Endothelial cell of hepatic sinusoid (primary cell): Measurements from ENCODE around the gene C11orf42.
"Not testable (repeated sequence)": the region's sequence is repeated elsewhere in the genome, so short reads cannot be mapped to it uniquely, and the experiment has no call there.

ENCODE experiments used
- in situ Hi-C: cut with HindIII; loops from 2 replicates; pipeline ENCODE4 v1.10.0; 2017; ENCODE audit warnings: low sequenced_read_pairs

C11orf42 gene

DNA sequence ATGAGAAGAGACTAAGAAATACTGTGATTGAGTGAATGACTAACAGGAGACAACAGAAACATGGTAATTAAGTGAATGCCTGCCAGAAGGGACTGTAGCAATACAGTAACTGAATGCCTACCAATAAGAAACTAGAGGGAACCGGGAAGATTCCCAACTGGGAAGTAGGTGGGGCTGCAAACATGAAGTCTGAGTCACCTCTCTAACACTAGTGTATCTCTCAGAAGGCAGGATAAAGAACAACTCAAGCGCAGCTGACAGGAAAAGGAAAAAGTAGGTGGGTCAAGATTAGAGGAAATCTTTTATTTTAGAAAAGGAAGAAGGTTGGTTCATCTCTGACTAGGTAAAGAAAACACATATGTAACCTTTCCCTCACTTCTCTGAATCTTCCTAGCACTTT lies 14.0 kb downstream of the C11orf42 start:
- in situ Hi-C loops = no loop called here

DNA sequence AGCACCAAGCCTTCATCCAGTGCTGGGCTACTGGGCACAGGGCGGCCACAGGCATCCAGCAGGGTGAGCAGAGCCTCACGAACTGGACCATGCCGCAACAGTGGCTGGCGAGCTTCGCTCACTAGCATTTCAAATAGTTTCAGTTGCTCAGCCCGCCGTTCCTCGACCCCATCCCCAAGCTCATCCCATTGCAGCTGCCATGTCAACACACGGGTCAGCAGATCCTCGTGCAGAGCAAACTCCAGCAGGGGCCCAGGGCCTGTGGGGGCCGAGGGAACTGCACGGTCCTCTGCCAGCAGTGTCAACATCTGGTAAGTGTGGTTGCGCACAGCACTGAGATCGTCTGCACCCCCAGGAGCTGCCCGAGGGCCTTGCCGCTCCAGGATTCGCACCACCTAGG lies 18.5 kb downstream of the C11orf42 start:
- in situ Hi-C loops = no loop called here

GRCh38 chr11:6224421-6224820 lies 19.1 kb downstream of the C11orf42 start:
- in situ Hi-C loops = no loop called here

DNA sequence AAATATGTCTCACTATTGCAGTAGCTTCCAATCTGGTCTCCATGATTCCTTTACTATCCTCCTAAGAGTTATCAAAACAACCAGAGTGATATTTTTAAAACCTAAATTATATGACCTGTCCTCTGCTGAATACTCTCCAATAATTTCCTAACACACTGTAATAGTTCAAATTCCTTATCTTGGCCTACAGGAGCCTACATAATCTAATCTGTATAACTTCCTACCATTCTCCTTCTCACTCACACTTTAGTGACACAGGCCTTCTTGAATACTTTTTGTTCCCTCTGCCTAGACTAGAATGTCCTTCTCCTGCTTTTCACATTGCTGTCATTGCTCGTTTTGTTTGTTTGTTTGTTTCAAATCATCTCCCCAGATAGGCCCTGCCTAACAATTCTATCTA lies 19.7 kb downstream of the C11orf42 start:
- in situ Hi-C loops = no loop called here

DNA sequence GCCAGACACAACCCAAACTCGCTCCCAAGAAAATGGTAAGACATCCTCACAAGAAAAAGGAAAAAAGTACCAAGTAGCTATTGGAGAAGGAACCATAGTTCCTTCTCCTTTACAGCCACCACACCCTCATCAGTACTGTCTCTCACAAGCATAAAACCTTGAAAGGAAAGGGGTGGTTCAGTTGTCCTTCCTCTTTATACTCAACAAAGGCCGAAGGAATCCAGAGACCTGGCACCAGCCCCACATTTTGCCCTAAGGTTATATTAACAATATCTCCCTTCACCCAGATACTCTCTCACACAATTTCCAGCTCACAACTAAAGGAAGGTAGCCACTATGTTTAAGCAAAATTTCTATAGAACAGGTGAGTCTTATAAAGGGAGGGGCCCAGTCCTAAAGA lies 20.5 kb downstream of the C11orf42 start:
- in situ Hi-C loops = no loop called here

DNA sequence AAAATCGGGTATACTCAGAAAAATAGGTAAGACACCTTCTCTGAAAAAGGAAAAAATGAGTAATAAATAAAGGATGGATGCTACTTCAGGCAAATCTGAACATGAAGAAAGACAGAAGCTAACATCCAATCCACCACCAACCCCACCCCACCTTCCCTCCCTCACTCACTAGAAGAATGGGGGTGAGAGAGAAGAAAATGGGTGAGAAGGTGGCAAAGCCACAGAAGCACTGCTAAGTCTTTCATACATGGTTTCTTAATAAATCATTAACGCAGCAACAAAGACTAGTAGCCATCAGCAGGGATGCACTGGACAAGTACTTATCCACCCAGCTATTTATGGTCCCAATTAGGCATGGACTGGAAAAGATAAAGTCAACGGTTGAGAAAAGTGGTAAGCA lies 23.2 kb downstream of the C11orf42 start:
- in situ Hi-C loops = no loop called here

GRCh38 chr11:6229911-6230310 lies 24.6 kb downstream of the C11orf42 start:
- in situ Hi-C loops = no loop called here

DNA sequence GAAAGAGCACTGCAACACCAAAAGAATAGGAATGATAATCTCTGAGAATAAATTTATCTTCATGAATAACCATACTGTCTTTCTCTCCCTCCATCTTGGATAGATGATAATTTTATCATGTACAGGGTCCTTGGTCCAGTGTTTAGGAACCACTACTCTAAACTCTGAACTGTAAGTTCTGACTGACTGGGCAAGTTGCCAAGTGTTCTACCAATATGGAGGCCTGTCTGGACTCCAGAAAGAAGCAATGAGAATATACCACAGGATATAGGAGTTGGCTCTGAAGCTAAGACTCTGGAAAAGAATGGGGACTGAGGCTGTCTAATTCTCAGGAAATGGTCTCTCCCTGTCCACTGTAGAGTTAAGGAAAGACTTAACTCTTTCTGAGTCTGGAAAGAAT lies 27.5 kb downstream of the C11orf42 start:
- in situ Hi-C loops = no loop called here

- in situ Hi-C loops = no loop called here
Measured at GRCh38 chr11:6233984-6234386, 28.6 kb downstream of the C11orf42 start.

- in situ Hi-C loops = no loop called here
Measured at GRCh38 chr11:6234387-6235107, 29.2 kb downstream of the C11orf42 start, which contains the start of gene FHIP1B. Gene FHIP1B (minus strand): TSS chr11:6234636. CDS start chr11:6224516, 10,120 bp downstream.

- in situ Hi-C loops = no loop called here
Measured at GRCh38 chr11:6237266-6237665, 31.9 kb downstream of the C11orf42 start.

- in situ Hi-C loops = no loop called here
Measured at GRCh38 chr11:6237761-6238302, 32.5 kb downstream of the C11orf42 start.

- in situ Hi-C loops = no loop called here
Measured at GRCh38 chr11:6238902-6239301, 33.5 kb downstream of the C11orf42 start, which contains the start of gene CNGA4. Gene CNGA4 (plus strand): TSS chr11:6239089. CDS start chr11:6239207, 118 bp downstream.

- in situ Hi-C loops = no loop called here
Measured at GRCh38 chr11:6240139-6240538, 34.8 kb downstream of the C11orf42 start.

- in situ Hi-C loops = no loop called here
Measured at GRCh38 chr11:6240781-6241180, 35.4 kb downstream of the C11orf42 start.

DNA sequence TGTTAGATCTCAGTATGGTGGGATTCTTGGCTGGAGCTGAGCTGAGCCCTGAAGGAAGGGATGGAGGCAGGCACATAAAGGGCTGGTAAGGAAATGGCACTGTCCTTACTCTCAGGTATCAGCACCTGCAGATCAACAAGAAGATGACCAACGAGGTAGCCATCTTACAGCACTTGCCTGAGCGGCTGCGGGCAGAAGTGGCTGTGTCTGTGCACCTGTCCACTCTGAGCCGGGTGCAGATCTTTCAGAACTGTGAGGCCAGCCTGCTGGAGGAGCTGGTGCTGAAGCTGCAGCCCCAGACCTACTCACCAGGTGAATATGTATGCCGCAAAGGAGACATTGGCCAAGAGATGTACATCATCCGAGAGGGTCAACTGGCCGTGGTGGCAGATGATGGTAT lies 36.0 kb downstream of the C11orf42 start:
- in situ Hi-C loops = no loop called here

GRCh38 chr11:6245536-6245935 lies 40.2 kb downstream of the C11orf42 start:
- in situ Hi-C loops = no loop called here

DNA sequence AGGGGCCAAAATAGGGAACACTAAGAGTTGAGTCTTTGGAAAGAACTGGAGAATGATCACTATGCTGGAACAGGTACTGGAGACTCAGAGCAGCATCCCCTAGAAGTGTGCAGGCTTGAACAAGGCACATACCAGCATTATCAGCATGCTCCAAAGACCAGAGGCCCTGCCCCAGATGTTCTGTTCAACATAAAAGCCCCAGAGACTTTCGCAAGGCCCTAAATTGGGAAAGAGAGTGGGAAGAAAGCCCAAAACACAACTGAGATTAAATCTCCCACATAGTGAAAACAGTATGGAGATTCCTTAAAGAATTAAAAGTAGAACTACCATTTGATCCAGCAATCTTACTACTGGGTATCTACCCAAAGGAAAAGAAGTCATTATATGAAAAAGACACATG lies 42.9 kb downstream of the C11orf42 start:
- in situ Hi-C loops = no loop called here

DNA sequence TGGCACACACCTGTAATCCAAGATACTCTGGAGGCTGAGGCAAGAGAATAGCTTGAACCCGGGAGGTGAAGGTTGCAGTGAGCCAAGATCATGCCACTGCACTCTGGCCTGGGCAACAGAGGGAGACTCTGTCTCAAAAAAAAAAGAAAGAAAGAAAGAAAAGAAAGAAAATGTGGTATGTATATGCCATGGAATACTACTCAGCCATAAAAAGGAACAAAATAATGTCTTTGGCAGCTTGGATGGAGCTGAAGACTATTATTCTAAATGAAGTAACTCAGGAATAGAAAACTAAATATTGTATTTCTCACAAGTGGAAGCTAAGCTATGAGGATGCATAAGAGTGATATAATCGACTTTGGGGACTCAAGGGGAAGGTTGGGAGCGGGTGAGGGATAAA lies 43.5 kb downstream of the C11orf42 start:
- in situ Hi-C loops = not testable (repeated sequence)

- in situ Hi-C loops = no loop called here
Measured at GRCh38 chr11:6249770-6250555, 44.6 kb downstream of the C11orf42 start.

DNA sequence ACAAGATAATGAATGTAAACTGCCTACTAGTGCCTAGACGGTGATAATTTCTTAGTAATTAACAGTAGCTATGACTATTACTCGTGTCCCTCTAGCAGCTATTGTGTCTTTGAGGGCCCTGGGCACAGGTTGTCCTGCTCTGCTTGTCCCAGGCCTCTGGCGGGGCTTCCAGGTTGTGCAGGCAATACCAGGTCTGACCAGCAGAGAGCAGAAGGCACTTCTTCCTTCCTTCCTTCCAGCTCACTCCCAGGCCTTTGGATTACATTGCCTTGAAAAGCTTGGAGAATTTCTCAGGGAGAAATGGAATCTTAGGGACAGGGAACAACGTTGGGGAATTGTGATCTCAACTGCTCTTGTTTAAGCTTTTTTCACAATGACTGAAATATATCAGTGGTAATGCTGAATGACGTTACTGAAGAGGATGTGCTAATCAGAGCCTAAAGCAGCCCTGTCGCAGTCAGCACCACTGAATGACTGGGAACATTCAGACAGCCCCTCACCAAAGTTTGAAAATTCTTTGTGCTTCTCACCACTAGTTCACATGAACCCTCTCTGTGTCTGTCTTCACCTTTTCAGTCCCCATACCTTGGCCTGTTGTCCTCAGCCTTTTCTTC lies 45.9 kb downstream of the C11orf42 start:
- in situ Hi-C loops = no loop called here
